Endothelial cell of hepatic sinusoid (primary cell): ENCODE data around the gene TGM2.

Experiments
- in situ Hi-C: cut with HindIII; loops from 2 replicates; pipeline ENCODE4 v1.10.0; 2017; ENCODE audit warnings: low sequenced_read_pairs

Gene TGM2

DNA sequence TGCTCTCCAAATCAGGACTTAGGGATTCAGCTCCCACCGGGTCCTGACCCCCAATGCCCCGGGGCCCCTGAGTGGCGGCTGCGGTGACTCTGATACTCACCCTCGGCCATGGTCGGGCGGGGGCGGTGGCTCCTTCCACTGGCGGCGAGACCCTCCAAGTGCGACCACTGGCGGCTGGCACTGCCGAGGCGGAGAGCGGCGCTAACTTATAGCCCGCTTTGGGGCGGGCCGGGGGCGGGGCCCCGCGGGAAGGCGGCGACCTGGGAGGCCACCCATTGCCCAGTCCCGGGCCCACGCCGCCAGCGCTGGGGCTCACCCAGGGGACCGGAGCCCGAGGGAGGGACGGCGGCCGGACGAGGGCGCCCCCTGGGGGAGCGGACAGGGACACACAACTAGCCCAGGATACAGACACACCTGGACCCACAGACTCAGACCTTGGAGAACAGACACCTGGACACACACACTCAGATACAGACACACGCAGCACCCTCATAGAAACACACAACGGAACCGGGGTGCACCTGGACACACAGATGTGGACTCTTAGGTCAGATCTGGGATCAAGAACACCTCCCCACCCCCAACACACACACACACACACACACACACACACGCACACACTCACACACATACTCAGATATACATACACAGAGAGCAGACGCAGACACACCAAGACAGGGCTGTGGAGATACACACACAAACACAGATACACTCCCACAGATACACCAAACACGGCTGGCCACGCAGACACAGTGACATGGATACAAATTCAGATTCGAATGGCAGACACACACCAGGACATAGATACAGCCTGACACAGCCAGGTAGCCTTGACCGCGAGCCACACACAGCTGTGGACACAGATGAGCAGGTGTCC lies at the start of gene TGM2:
TGM2 (minus strand) TSS at position 182 of the 877 bp plus-strand sequence; CDS start at position 110, 72 bp downstream.
- in situ Hi-C loops = loop anchor here (5.0 kb wide), 2 partner anchors 57 to 108 kb away; no protein-coding TSS in a partner anchor

DNA sequence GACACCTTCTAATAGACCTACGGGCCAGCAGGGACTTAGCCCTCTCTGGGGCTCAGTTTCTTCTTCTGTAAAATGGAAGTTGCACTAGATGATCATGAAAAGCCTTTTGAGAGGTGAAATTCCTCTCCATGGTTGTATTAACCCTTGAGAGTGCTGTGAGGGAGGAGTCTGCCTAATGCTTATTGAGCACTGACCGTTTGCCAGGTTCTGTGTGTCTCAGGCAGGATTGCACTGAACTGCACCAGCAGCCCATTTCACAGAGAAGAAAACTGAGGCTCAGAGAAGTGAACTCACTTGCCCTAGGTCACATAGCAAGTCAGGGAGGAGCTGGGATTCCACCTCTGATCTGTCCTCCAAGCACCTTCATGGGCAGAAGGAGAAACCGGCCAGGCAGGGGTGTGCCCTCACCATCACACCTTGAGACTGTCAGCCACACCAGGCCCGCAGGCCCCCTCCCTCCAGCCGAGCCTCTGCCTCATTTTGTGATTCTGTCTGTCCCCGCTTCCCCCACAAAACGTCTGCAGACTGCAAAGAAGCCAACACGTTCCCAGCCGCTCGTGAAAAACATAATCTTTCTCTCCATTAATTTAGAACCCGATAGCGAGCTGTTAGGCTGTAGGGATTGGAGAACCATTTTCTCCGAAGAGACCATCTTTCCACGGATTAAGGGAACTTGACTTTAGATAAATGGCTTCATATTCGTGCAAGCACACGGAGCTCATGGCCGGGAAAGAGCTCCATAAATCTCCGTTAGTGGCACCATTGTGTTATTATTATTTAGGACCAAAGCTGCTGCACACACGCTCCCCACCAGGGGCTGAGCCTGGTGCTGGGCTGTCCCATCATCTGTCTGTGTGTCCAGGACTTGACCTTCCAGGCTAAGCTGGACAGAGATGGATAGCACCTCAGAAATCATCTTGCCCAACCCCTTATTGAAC lies 49.5 kb upstream of the TGM2 start:
- in situ Hi-C loops = loop anchor here (25.0 kb wide), 1 partner anchor 652 kb away; no protein-coding TSS in a partner anchor

DNA sequence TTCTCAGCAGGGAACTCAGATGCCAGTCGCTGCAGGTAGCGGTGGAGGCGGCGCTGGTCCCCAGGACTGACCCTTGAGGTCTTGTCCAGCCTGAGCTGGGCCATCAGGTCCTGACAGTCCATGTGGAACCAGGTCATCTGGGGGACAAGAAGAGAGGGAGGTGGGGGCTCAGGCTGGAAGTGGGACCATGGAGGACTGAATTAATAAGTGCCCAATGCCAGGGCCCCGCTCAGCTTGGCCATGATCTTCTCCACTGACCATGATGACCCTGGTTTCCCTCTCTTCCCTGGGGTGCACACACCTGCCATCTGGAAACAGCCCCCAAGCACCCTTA lies 48.5 kb upstream of the TGM2 start:
- in situ Hi-C loops = loop anchor here (25.0 kb wide), 1 partner anchor 651 kb away; no protein-coding TSS in a partner anchor

DNA sequence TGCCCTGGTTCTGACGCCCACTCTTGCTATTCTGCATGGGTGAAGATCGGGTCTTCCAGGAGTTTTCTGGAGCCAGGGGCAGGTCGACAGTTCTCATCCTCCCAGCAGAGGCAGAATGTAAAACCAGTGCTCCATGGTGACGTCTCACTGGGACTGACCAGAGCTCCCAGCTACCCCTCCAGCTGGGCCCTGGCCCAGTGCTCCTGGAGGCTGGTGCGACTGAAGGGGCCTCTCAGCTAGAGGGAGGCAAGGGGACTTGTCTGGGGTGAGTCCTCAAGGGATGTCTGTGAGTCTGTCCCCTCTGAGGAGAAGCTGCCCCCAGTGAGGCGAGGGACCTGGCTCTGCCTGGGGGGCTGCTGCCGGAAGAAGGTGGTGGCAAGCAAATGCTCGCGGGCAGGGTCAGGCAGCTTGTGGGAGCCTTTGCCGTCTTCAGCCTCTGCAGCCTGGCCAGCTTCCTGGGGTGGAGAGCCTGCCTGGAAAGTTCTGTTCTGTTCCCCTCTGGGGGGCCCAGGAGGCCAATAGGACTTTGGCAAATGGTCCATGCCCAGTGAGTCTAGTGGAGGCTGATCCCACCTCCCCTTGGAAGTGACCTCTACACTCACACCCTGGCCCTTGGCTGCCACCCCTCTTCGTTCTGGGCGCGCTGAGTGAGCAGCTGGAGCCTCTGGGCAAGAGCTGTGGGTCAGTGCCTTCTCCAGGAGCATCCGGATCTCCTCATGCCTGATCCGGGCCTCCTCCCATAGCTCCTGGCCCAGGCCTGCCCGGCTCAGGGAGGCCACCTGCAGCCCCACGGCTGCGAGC lies 47.9 kb upstream of the TGM2 start:
- in situ Hi-C loops = loop anchor here (25.0 kb wide), 1 partner anchor 651 kb away; no protein-coding TSS in a partner anchor

DNA sequence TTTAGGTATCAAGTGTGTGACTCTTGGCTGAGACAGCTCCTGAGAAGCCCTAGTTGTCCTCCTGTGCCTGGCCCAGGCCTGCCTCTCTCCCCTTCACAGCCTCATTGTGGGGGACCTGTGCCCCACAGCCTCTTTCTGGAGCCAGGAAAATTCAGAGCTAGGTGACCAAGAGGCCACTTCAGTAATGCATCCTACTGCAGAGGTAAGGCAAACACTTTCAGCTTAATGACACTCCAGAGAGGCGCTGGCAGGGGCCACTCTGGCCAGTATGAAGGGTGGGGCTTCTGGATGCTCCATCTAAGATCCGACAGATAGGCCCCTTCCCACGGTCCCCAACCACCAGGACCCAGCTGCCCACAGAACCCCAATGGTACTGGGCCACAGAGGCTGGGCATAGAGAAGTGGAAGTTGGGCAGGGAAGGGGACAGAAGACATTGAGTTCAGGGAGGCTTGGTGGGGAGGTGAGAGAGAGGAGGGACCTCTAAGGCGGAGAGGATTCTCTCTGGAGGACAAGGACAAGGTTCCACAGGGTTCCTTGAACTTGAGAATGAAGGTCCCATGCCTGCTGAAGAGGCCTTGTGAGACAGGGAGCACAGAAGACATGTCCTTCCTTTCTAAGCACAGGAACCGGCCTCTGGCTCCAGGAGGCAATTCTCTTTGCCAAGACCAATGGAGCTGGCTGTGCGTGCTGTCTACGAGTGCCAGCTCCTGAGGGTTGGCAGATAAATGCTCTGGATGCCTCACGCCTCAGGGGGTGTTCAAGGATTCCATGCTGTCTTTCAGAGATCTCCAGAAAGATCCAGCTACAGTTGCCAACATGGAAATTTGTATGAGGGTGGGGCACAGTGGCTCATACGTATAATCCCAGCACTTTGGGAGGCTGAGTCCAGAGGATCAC lies 46.4 kb upstream of the TGM2 start:
- in situ Hi-C loops = loop anchor here (25.0 kb wide), 1 partner anchor 649 kb away; no protein-coding TSS in a partner anchor

DNA sequence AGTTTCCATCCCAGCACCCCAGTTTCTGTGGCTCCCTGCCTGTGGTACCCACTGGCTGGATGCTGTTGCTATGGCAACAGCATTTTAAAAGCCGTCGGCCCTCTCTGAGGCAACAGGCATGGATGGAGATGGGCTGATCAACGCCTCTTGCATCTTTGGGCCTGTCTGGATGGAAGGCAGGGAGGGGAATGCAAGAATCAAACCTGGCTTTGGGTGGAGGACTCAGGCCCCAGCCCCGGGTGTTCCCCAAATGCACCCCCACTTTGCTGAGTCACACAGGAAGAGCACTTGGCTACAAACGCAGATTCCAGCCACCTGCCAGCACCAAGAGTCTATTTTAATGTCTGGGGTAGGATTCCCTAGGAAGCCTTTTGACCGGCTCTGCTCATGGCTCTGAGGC lies 45.7 kb upstream of the TGM2 start:
- in situ Hi-C loops = loop anchor here (25.0 kb wide), 1 partner anchor 648 kb away; no protein-coding TSS in a partner anchor

DNA sequence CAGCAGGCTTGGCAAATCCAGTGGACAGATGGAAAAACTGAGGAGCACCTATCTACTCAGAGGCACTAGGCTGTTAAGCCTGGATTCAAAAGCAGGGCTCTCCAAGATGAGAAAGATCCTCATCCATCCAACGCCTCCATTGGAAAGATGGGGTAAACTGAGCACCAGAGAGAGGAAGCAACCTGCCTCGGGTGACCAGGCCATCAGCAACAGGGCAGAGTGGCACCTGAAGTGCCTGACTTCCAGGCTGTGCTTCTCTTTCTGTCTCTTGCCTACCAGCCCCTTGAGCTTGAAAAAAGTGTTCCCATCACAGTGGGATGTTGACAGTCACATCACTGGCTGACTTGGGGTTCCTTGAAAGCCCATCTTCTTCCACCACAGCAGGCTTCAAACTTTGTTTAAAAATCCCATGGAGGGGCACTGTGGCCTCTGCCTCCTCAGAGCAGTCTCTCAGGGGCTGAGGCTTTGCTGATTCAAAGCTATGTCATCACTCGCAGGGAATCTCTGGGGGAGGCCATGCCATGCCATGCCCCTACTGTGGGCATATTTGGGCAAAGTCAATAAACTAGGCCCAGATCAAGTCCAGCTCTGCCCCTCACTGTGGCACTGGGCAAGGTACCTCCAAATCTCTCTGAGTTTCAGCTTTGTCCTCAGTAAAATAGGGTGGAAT lies 44.8 kb upstream of the TGM2 start:
- in situ Hi-C loops = loop anchor here (25.0 kb wide), 1 partner anchor 648 kb away; no protein-coding TSS in a partner anchor

DNA sequence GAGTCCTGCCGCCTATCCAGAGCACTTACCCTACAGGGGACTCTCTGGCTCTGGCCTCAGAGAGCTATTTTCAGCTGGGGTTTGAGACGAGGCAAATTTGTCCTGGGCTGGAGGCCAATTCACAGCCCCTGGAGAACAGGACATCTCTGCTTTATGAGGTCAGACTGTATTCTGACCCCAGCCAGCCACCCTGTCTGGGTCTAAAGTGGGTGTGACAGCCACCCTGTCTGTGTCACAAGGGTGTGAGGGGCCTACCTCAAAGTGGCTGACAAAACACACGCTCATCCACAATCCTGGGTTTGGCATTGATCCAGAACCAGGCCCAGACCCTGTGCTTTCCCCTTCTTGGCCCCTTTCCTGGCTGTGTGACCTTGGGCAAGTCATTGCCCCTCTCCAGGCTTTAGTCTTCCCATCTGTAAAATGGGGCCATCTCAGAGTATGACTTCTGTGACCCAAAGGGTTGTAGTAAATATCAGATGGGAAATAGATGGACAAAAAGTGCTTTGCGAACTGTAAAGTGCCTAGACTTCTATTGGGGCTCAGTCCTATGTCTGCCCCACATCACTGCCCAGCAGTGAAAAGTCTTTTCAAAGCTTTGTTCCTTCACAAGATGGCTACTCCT lies 44.1 kb upstream of the TGM2 start:
- in situ Hi-C loops = loop anchor here (25.0 kb wide), 1 partner anchor 647 kb away; no protein-coding TSS in a partner anchor

DNA sequence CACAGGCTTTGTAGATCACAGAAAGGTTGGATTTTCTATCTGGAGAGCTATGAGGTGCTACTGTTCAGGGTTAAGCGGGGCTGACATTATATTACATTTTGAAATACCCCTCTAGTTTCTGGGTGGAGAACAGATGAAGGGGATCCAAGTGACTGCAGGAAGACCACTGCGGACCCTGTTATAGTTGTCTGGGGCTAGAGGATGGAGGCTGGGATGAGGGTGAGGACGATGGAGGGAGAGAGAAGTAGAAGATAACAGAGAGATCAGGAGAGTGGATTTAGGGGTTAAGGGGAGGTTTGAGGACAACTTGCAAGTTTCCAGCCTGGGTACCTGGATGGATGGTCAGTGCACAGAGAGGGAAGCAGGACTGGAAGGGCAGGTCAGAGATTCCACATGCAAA lies 43.5 kb upstream of the TGM2 start:
- in situ Hi-C loops = loop anchor here (25.0 kb wide), 1 partner anchor 646 kb away; no protein-coding TSS in a partner anchor

DNA sequence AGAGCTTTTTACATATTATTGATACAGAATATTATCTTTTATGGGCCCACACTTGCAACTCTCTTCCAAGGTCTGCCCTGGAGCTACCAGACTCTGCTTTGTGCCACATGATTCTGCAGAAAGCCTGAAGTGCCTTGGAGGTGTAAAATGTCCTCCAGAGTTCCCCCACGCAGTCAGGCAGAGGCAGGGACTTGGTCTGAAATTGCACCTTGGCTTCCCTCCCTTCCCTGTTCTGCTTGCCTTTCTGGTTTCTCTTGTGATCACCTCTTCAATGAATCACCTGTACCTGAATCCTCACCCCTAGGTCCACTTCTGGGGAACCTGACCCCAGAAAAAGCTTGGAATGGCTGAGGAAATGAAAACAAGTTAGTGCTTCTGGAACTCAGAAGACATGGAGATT lies 43.0 kb upstream of the TGM2 start:
- in situ Hi-C loops = loop anchor here (25.0 kb wide), 1 partner anchor 646 kb away; no protein-coding TSS in a partner anchor

DNA sequence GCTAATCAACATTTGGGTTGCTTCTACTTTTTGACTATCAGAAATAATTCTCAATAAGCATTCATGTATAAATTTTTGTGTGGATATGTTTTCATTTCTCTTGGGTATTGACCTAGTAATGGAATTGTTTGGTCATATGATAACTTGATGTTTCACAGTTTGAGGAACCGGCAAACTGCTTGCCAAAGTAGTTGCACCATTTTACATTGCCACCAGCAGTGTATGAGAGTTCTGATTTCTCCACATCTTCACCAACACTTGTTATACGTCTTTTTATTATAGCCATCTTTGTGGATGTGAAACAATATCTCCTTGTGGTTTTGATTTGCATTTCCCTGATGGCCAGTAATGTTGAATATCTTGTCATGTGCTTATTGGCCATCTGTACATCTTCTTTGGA lies 42.6 kb upstream of the TGM2 start:
- in situ Hi-C loops = loop anchor here (25.0 kb wide), 1 partner anchor 645 kb away; no protein-coding TSS in a partner anchor

DNA sequence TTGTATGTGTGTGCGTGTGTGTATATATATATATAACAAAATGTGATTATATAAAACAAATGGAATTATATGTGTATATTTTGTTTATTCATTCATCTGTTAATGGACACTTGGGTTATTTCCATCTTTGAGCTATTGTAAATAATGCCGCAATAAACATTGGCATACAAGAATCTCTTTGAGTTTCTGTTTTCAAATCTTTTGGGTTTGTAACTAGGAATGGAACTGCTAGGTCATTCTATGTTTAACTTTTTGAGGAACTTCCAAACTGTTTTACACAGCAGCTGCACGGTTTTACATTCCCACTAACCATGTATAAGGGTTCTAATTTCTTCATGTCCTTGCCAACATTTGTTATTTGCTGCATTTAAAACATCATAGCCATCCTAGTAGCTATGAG lies 39.9 kb upstream of the TGM2 start:
- in situ Hi-C loops = loop anchor here (25.0 kb wide), 1 partner anchor 643 kb away; no protein-coding TSS in a partner anchor

DNA sequence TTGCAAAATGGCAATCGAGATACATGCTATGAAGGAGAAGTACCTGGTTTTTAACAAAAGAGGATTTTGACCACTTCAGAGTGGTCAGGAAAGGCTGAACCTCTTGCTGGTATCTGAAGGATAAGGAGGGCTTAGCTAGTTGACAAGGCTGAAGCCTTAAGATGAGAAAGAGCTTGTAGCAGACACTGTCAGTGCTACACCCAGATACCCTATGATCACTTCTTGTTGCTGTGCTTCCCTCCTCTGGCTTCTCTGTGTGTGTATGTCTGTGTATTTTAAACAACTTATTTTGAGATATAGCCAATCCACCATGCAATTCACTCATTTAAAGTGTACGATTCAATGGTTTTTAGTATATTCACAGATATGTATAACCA lies 38.9 kb upstream of the TGM2 start:
- in situ Hi-C loops = loop anchor here (25.0 kb wide), 1 partner anchor 642 kb away; no protein-coding TSS in a partner anchor

DNA sequence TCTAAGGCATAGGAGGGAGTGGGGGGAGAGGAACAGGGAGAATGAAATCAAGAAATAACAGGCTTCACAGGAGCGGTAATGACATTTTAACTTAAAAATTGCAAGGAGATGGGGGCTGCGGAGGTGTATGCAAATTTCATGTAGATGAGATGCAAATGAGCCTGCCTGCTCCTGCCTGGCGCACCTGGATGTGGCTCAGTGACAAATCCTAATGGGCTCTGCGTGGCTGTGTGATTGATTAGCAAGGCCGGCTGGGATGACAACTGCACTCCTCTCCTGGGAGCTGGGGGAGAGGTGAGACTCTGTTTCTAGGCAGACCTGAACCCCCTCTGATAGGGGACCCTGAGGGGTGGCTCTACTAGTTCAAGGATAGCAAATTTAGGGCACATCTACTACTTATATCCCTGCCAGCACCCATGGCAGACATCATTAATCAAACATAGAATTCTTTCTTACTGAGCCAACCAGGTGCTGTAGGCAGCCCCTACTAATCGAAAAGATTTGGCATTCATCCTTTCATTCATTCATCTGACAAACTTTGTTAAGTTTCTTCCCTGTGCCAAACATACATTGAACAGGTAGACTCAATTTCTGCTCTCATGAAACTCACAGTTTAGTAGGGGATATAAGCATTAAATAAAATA lies 38.4 kb upstream of the TGM2 start:
- in situ Hi-C loops = loop anchor here (25.0 kb wide), 1 partner anchor 641 kb away; no protein-coding TSS in a partner anchor

DNA sequence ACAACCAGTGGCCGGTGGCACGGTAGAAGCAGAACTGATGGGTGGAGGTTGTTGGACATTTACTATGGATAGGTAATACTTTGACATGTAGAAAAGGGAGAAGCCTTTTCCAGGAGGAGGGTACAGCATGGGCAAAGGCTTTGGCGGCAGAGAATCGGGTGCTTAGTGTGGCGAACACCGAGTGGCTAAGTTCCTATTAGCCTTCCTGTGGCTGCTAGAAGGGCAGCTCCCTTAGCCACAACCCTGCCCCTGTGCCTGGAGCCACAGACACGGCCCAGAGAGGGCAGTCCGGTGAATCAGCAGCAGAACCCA lies 37.9 kb upstream of the TGM2 start:
- in situ Hi-C loops = loop anchor here (25.0 kb wide), 1 partner anchor 641 kb away; no protein-coding TSS in a partner anchor

DNA sequence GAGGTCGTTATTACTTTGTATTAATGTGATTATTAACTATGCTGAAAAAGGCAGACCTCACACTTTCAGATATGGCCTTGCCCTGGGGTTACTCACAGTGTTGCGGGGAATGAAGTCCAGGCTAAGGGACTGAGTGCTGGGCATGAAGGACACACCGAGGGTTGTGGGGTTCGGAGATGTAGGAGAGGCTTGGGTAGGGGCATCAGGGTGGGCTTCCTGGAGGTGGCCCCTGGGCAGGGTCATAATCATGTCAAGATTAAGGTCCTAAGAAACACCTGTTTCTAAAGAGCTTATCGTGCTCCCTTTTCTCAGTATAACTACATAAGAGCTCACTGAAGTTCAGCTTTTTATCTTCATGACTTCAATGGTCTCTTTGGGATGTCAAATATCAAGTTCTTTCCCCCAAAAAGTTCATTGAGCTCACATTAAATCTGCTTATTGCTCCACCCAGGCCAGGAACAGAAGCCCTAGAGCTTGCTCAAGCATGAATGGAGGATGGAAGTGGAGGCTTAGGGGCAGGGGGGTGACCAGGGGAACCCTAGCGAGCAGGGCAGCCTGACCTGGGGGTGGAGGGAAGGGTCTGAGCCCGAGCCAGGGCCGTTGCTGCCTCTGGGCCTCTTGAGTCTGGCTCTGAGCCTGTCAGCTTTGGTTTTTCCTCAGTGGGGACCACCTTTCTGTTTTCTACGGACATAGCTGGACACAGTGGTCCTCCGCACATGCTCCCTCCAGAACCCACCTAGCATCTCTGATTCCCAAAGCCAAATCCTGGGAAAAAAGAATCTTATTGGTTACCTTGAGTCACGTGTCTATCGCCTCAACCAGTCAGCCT lies 37.3 kb upstream of the TGM2 start:
- in situ Hi-C loops = loop anchor here (25.0 kb wide), 1 partner anchor 640 kb away; no protein-coding TSS in a partner anchor

DNA sequence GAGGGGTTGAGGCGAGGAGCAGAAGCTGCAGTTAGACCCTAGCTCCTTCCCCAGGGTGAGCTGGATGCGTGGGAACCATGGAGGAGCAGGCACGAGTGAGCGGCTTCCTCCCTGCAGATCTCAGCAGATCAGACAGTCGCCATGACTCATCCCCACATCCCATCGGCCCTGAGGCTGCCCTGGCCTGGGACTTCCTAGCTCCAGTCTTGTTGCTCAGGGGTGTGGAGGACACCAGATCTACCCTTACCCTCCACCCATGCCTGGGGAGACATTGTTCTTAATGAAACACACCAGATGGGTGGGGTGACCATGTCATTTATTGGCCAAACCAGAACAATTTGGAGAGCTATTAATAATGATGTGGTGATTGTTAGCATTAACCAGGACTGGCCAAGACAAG lies 36.3 kb upstream of the TGM2 start:
- in situ Hi-C loops = loop anchor here (25.0 kb wide), 1 partner anchor 639 kb away; no protein-coding TSS in a partner anchor
